Measurements from ENCODE around the gene PPP3R1.

Gene PPP3R1

DNA sequence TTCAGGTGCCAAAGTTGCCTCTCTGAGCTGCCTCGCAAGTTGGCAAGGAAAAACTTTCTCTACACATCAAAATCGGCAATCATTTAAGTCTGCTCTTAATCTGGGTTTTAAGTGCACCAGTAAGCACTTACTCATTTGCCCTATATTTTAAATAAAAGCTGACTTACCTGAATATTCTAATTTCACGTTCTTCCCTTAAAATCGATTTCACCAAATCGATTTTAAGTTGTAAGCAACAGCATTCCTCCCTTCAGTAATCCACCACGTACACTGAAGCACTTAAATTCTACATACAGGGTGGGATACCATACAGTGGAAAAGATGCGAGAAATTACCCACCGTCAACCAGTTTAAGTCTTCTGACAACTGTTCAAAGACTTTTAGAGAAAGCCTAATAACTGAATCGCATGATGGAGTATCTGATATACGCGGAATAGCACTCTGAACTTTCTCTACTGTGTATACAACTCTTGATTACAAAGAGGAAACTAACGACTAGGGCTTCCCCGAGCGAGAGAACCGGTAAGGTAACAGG is 1.6 kb downstream of the PPP3R1 start:
- H3K4me3 ChIP-seq (ENCODE audit: low read length) = peak overlapping the region; percentile 73
- no peak overlapping the region for H2AFZ ChIP-seq (ENCODE audit: low read depth, low read length)
- no peaks in the 10 kb centered on the region for H3K9me3 ChIP-seq (ENCODE audit: low read length)
- H3K4me1 ChIP-seq (ENCODE audit: insufficient read depth, low read length) = peaks cover 30% of the 10 kb centered on the region
- no peaks in the 10 kb centered on the region for H3K36me3 ChIP-seq (ENCODE audit: insufficient read depth, low read length)
- H3K27me3 ChIP-seq (ENCODE audit: insufficient read depth, low read length) = no peaks in the 10 kb centered on the region

GRCh38 chr2:68250196-68250595 is 2.1 kb downstream of the PPP3R1 start:
- H2AFZ ChIP-seq (ENCODE audit: low read depth, low read length) = no peak overlapping the region
- H3K9me3 ChIP-seq (ENCODE audit: low read length) = no peaks in the 10 kb centered on the region
- H3K4me3 ChIP-seq (ENCODE audit: low read length) = peak overlapping the region; percentile 73

GRCh38 chr2:68248806-68249205 is 3.5 kb downstream of the PPP3R1 start:
- Histone ChIP-seq H3K36me3 (ENCODE audit: insufficient read depth, low read length) (no peaks in the 10 kb centered on the region), H3K9me3 (ENCODE audit: low read length) (no peaks in the 10 kb centered on the region), H2AFZ (ENCODE audit: low read depth, low read length) (no peak overlapping the region), H3K27me3 (ENCODE audit: insufficient read depth, low read length) (no peaks in the 10 kb centered on the region), H3K4me3 (ENCODE audit: low read length) (no peak overlapping the region), H3K4me1 (ENCODE audit: insufficient read depth, low read length) (peaks cover 16% of the 10 kb centered on the region)

More at GRCh38 chr2:68250196-68250595, 2.1 kb downstream of the PPP3R1 start:
- H3K27me3 ChIP-seq (ENCODE audit: insufficient read depth, low read length) = no peaks in the 10 kb centered on the region
- no peaks in the 10 kb centered on the region for H3K36me3 ChIP-seq (ENCODE audit: insufficient read depth, low read length)
- peaks cover 25% of the 10 kb centered on the region for H3K4me1 ChIP-seq (ENCODE audit: insufficient read depth, low read length)

DNA sequence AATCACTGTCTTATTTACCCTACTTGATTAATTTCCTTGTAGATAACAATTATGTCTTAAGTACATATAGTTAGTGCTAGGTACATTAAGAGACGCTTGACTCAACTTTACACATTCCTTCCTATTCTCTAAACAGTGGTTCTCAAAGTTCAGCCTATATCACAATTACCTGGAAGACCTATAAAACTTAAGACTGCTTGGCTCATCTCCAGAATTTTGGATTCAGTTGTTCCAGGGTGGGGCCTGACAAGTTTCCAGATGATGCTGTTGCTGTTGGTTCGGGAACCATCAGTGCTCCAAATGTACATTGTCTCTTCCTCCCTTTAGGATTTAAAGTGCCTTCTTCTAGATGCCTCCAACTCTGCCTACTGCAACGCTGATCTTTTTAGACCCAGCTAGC is 4.0 kb downstream of the PPP3R1 start:
- H3K27me3 ChIP-seq (ENCODE audit: insufficient read depth, low read length) = no peaks in the 10 kb centered on the region
- H2AFZ ChIP-seq (ENCODE audit: low read depth, low read length) = no peak overlapping the region
- no peak overlapping the region for H3K4me3 ChIP-seq (ENCODE audit: low read length)
- peaks cover 15% of the 10 kb centered on the region for H3K4me1 ChIP-seq (ENCODE audit: insufficient read depth, low read length)
- H3K36me3 ChIP-seq (ENCODE audit: insufficient read depth, low read length) = no peaks in the 10 kb centered on the region
- no peaks in the 10 kb centered on the region for H3K9me3 ChIP-seq (ENCODE audit: low read length)

DNA sequence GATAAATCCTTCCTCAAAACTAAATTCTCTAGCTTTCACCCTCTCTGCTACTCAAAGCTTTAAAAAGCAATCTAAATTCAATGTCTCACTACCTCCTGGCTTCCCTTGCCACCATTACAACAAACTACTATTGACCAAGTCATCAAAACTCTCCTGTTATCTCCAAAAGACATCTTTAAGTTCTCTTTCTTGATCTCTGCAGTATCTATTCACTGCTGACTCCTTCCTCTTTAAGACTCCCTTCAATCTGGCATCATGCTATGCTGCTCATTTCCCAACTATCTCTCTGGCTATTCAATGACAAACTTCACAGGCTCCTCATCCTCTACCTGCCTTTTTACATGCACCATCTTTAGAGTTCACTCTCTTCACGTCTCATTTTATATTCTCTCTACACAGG is 5.9 kb downstream of the PPP3R1 start:
- Histone ChIP-seq H3K36me3 (ENCODE audit: insufficient read depth, low read length) (no peaks in the 10 kb centered on the region), H3K4me1 (ENCODE audit: insufficient read depth, low read length) (peaks cover 15% of the 10 kb centered on the region), H3K9me3 (ENCODE audit: low read length) (no peaks in the 10 kb centered on the region), H3K4me3 (ENCODE audit: low read length) (no peak overlapping the region), H2AFZ (ENCODE audit: low read depth, low read length) (no peak overlapping the region), H3K27me3 (ENCODE audit: insufficient read depth, low read length) (no peaks in the 10 kb centered on the region)

DNA sequence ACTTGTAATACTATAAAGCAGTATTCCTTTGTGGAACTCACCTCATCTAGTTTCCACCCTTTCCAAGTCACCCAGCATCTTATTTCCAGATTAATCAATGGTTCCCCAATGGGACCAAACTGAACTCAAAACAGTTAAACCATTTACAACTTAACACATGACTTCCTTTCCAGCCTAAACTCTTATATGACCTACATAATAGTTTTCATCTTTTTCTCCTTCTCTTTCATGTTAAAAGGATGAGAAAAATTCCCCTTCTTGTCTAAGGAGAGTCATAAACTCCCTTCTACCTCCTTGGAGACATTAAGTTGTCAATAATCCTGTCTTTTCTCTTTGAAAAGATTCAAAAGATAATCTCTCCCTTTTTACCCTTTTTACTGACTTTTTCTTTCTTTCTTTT is 6.7 kb downstream of the PPP3R1 start:
- H3K27me3 ChIP-seq (ENCODE audit: insufficient read depth, low read length) = no peaks in the 10 kb centered on the region
- no peaks in the 10 kb centered on the region for H3K36me3 ChIP-seq (ENCODE audit: insufficient read depth, low read length)
- no peak overlapping the region for H2AFZ ChIP-seq (ENCODE audit: low read depth, low read length)
- H3K4me3 ChIP-seq (ENCODE audit: low read length) = no peak overlapping the region
- no peaks in the 10 kb centered on the region for H3K9me3 ChIP-seq (ENCODE audit: low read length)
- H3K4me1 ChIP-seq (ENCODE audit: insufficient read depth, low read length) = peaks cover 14% of the 10 kb centered on the region

- Histone ChIP-seq H3K4me3 (ENCODE audit: low read length) (no peak overlapping the region), H3K36me3 (ENCODE audit: insufficient read depth, low read length) (no peaks in the 10 kb centered on the region), H3K27me3 (ENCODE audit: insufficient read depth, low read length) (no peaks in the 10 kb centered on the region), H3K9me3 (ENCODE audit: low read length) (no peaks in the 10 kb centered on the region), H2AFZ (ENCODE audit: low read depth, low read length) (no peak overlapping the region), H3K4me1 (ENCODE audit: insufficient read depth, low read length) (peaks cover 8% of the 10 kb centered on the region)
These were observed 7.3 kb downstream of the PPP3R1 start for GRCh38 chr2:68245066-68245465.

DNA sequence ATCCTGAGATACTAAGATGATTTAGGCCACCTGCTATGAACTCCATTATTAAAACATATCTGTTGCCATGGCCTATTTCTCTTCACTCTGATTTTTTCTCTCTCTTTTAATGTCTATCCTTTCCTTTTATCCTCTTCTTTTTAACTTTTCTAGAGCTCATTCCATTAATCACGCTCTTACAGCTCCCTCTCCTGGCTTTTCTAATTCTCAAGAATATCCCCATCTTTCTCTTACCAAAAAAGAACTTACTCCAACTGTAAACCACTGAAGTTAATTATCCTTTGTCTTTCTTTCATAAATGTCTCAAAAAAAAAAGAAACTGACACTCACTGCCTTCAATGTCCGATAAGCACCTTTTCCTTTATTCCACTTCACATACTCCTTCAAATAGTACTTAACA is 7.9 kb downstream of the PPP3R1 start:
- no peaks in the 10 kb centered on the region for H3K27me3 ChIP-seq (ENCODE audit: insufficient read depth, low read length)
- H3K36me3 ChIP-seq (ENCODE audit: insufficient read depth, low read length) = peaks cover under 1% of the 10 kb centered on the region
- no peak overlapping the region for H2AFZ ChIP-seq (ENCODE audit: low read depth, low read length)
- no peak overlapping the region for H3K4me3 ChIP-seq (ENCODE audit: low read length)
- H3K4me1 ChIP-seq (ENCODE audit: insufficient read depth, low read length) = peaks cover 1% of the 10 kb centered on the region
- no peaks in the 10 kb centered on the region for H3K9me3 ChIP-seq (ENCODE audit: low read length)

- H3K4me1 ChIP-seq (ENCODE audit: insufficient read depth, low read length) = peaks cover 18% of the 10 kb centered on the region
- no peak overlapping the region for H3K4me3 ChIP-seq (ENCODE audit: low read length)
- peaks cover 3% of the 10 kb centered on the region for H3K36me3 ChIP-seq (ENCODE audit: insufficient read depth, low read length)
- H3K27me3 ChIP-seq (ENCODE audit: insufficient read depth, low read length) = no peaks in the 10 kb centered on the region
- H3K9me3 ChIP-seq (ENCODE audit: low read length) = no peaks in the 10 kb centered on the region
- H2AFZ ChIP-seq (ENCODE audit: low read depth, low read length) = no peak overlapping the region
These were observed 10.6 kb downstream of the PPP3R1 start for GRCh38 chr2:68241732-68242131.

GRCh38 chr2:68240446-68240845 is 11.9 kb downstream of the PPP3R1 start:
- H2AFZ ChIP-seq (ENCODE audit: low read depth, low read length) = no peak overlapping the region
- no peaks in the 10 kb centered on the region for H3K27me3 ChIP-seq (ENCODE audit: insufficient read depth, low read length)
- peaks cover 3% of the 10 kb centered on the region for H3K36me3 ChIP-seq (ENCODE audit: insufficient read depth, low read length)
- peaks cover 18% of the 10 kb centered on the region for H3K4me1 ChIP-seq (ENCODE audit: insufficient read depth, low read length)
- no peaks in the 10 kb centered on the region for H3K9me3 ChIP-seq (ENCODE audit: low read length)
- H3K4me3 ChIP-seq (ENCODE audit: low read length) = no peak overlapping the region

DNA sequence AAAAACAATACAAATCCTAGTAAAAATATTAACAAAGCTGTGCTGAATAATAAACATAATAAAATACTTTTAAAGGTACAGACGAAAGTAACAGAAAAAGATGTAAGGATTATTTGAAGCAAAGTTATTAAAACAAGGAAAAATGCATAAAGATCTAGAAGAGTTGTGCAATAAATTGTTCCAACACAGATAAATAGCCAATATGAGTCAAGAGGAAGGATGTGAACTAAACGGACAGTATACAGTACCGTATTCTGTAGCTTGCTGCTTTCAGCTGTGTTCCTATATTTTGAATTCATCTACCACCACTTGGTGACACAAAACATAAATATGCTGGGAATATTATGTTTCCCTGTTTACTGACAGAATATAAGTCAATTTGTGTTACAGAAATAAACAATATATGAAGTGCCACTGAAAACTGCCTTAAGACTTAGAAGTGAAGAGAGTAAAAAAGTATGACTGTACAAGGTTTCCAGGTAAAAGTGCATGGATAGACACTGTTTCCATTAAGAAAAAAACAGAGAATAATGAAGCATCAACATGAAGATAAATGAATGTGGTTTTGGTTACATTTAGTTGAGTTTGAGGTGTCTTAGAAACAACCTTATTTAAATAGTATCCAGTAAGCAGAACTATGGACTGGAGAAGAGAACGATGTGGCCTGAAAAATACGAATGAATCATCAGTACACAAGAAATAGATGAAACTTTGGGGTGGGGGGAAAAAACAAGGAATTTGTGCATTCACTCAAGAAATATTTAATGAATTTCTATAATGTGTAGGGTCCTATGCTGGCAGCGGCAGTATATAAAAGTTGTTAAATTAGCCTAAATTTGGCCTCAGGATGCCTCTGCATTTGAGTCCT is 13.1 kb downstream of the PPP3R1 start:
- H3K9me3 ChIP-seq (ENCODE audit: low read length) = no peaks in the 10 kb centered on the region
- H3K36me3 ChIP-seq (ENCODE audit: insufficient read depth, low read length) = peaks cover 3% of the 10 kb centered on the region
- H3K27me3 ChIP-seq (ENCODE audit: insufficient read depth, low read length) = no peaks in the 10 kb centered on the region
- no peak overlapping the region for H3K4me3 ChIP-seq (ENCODE audit: low read length)
- peaks cover 18% of the 10 kb centered on the region for H3K4me1 ChIP-seq (ENCODE audit: insufficient read depth, low read length)
- H2AFZ ChIP-seq (ENCODE audit: low read depth, low read length) = no peak overlapping the region

DNA sequence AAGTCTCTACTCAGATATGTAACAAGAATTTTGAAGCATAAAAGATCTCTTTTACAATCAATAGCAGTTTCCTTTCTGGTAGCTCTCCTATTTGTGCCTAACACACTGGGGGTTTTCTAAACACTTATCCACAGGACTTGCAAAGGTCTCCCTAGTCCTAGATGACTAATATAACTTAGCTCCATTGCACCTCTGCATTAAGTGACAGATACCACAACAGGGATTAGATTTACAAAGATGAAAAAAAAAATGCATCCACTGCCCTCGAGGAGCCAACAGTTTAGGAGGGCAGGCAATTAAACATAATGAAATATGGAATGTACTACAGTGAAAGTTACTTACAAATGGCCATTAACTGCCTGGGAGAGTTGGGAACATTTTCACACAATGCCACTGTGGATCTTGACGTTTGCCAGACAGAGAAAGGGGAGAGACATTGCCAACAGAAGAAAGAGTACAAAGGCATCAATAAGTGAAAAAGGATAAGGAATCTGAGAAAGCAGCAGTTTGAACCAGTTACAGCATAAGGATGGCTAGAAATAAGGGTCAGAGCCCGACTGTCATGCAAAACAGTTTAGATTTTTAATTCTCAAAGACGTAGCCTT is 14.3 kb downstream of the PPP3R1 start:
- Histone ChIP-seq H3K9me3 (ENCODE audit: low read length) (no peaks in the 10 kb centered on the region), H3K27me3 (ENCODE audit: insufficient read depth, low read length) (no peaks in the 10 kb centered on the region), H3K4me3 (ENCODE audit: low read length) (no peak overlapping the region), H2AFZ (ENCODE audit: low read depth, low read length) (no peak overlapping the region), H3K4me1 (ENCODE audit: insufficient read depth, low read length) (peaks cover 18% of the 10 kb centered on the region), H3K36me3 (ENCODE audit: insufficient read depth, low read length) (peaks cover 3% of the 10 kb centered on the region)

DNA sequence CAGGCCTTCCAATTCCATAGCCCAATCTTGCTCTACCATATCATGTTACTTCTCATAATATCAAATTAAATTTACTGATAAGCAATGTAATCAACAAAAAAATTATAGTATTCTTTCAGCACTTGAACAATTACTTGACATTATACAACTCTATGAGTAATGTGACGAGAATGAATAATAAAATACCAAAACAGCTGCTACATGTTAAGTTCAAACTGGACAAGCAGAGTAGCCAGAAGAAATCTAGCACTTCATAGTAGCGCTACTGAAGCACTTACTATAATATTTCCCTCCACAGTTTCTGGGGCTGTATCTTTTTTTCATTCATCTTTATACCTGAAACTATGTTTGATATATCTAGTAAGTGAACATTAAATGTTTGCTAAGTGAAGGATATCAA is 14.9 kb downstream of the PPP3R1 start:
- no peak overlapping the region for H3K4me3 ChIP-seq (ENCODE audit: low read length)
- H3K9me3 ChIP-seq (ENCODE audit: low read length) = no peaks in the 10 kb centered on the region

More for the DNA sequence above, 14.9 kb downstream of the PPP3R1 start:
- peaks cover 3% of the 10 kb centered on the region for H3K36me3 ChIP-seq (ENCODE audit: insufficient read depth, low read length)
- H2AFZ ChIP-seq (ENCODE audit: low read depth, low read length) = no peak overlapping the region
- H3K4me1 ChIP-seq (ENCODE audit: insufficient read depth, low read length) = peaks cover 18% of the 10 kb centered on the region
- H3K27me3 ChIP-seq (ENCODE audit: insufficient read depth, low read length) = no peaks in the 10 kb centered on the region

All from neuron (in vitro differentiated cells).